ENCODE results near the gene OPHN1.

GRCh38 chrX:68238568-68238967 is 194.7 kb downstream of the OPHN1 start:
- TF ChIP-seq CTCF (IDR thresholded peaks at IDR 0.05; ENCODE audit: low read length): peak; percentile 40
- no peak for TF ChIP-seq EZH2 (optimal IDR thresholded peaks at IDR 0.05; ENCODE audit: low read depth, low read length)
- no peak for TF ChIP-seq EZH2phosphoT487 (IDR thresholded peaks at IDR 0.05; ENCODE audit: low read length)

Measured in MM.1S (cell line).